WTC11 (cell line): ENCODE measurements around the gene DCAF10. TPM values are rescaled to one million over a fixed set of nuclear protein-coding genes. Genes with fewer than 3 reads are reported as not detected.

Experiments
- ATAC-seq: fragments of 200-7000 bp; cut with Tn5 transposase; 2 replicates; pipeline ENCODE4 v1.10.0; 2021; ENCODE audit warnings: mild to moderate bottlenecking, moderate library complexity
- CTCF ChIA-PET: fragments of 300-600 bp; sonication (Branson Sonifier 250); formaldehyde crosslinking; loops from one replicate; lab custom pipeline; 2021; ENCODE audit warnings: antibody characterized with exemption; lab: Charles Lee
- POLR2A ChIA-PET: fragments of 350-600 bp; sonication (Branson Sonifier 250); formaldehyde crosslinking; loops from one replicate; lab custom pipeline; 2021; ENCODE audit warnings: antibody characterized with exemption; lab: Charles Lee
- DNase-seq: peaks from one replicate; pipeline ENCODE4 v3.0.0; 2021; ENCODE audit warnings: low spot score
- H3K27ac Mint-ChIP-seq: 2 replicates; pipeline ENCODE4 v1.8.0; 2021; ENCODE audit warnings: mixed read lengths
- H3K27me3 Mint-ChIP-seq: 2 replicates; pipeline ENCODE4 v1.8.0; 2021; ENCODE audit warnings: low read depth, mild to moderate bottlenecking, moderate library complexity, mixed read lengths
- H3K36me3 Mint-ChIP-seq: 2 replicates; pipeline ENCODE4 v1.8.0; 2021; ENCODE audit warnings: mixed read lengths
- H3K4me1 Mint-ChIP-seq: 2 replicates; pipeline ENCODE4 v1.8.0; 2022; ENCODE audit warnings: mixed read lengths
- H3K4me3 Mint-ChIP-seq: 2 replicates; pipeline ENCODE4 v1.8.0; 2021; ENCODE audit warnings: mild to moderate bottlenecking, moderate library complexity, mixed read lengths
- H3K9me3 Mint-ChIP-seq: 2 replicates; pipeline ENCODE4 v1.8.0; 2021; ENCODE audit warnings: mixed read lengths
- AFF4 ChIP-seq: sonication (generic); formaldehyde crosslinking; IDR thresholded peaks from 2 replicates; pipeline ENCODE4 v1.8.1; 2023; ENCODE audit warnings: mild to moderate bottlenecking, missing genetic modification reagents, borderline replicate concordance
- AR ChIP-seq: fragments of 250-450 bp; sonication (Bioruptor Pico); IDR thresholded peaks from 2 replicates; pipeline ENCODE4 v1.9.0; 2021; ENCODE audit warnings: mild to moderate bottlenecking
- ATF1 ChIP-seq: sonication (generic); formaldehyde crosslinking; IDR thresholded peaks from 2 replicates; pipeline ENCODE4 v1.8.1; 2023; ENCODE audit warnings: mild to moderate bottlenecking, moderate library complexity, missing genetic modification reagents
- CREM ChIP-seq: sonication (generic); formaldehyde crosslinking; IDR thresholded peaks from 2 replicates; pipeline ENCODE4 v1.8.1; 2022; ENCODE audit warnings: mild to moderate bottlenecking, missing genetic modification reagents, moderate library complexity
- E2F4 ChIP-seq: sonication (generic); formaldehyde crosslinking; IDR thresholded peaks from 2 replicates; pipeline ENCODE4 v1.8.1; 2022; ENCODE audit warnings: low read depth, mild to moderate bottlenecking, moderate library complexity, missing genetic modification reagents, borderline replicate concordance
- ELF4 ChIP-seq: sonication (generic); formaldehyde crosslinking; IDR thresholded peaks from 2 replicates; pipeline ENCODE4 v1.8.1; 2022; ENCODE audit warnings: low read depth, mild to moderate bottlenecking, moderate library complexity, missing genetic modification reagents
- FOXK1 ChIP-seq: sonication (generic); formaldehyde crosslinking; IDR thresholded peaks from 2 replicates; pipeline ENCODE4 v1.8.0; 2022; ENCODE audit warnings: mild to moderate bottlenecking, moderate library complexity, missing genetic modification reagents
- NFYB ChIP-seq: sonication (generic); formaldehyde crosslinking; conservative IDR thresholded peaks from 2 replicates; pipeline ENCODE4 v1.8.0; 2022; ENCODE audit warnings: low read depth, missing genetic modification reagents
- NR1H2 ChIP-seq: sonication (generic); formaldehyde crosslinking; IDR thresholded peaks from 2 replicates; pipeline ENCODE4 v1.9.0; 2021; ENCODE audit warnings: mild to moderate bottlenecking, moderate library complexity, missing genetic modification reagents
- NR3C1 ChIP-seq: sonication (generic); formaldehyde crosslinking; conservative IDR thresholded peaks from 2 replicates; pipeline ENCODE4 v1.8.1; 2023; ENCODE audit warnings: low read depth, mild to moderate bottlenecking, missing genetic modification reagents
- PREB ChIP-seq: sonication (generic); formaldehyde crosslinking; IDR thresholded peaks from 2 replicates; pipeline ENCODE4 v1.8.1; 2022; ENCODE audit warnings: mild to moderate bottlenecking, missing genetic modification reagents, moderate library complexity, borderline replicate concordance
- RORB ChIP-seq: fragments of 250-450 bp; sonication (Bioruptor Pico); IDR thresholded peaks from 2 replicates; pipeline ENCODE4 v1.9.0; 2021; ENCODE audit warnings: mild to moderate bottlenecking
- SMAD4 ChIP-seq: sonication (generic); formaldehyde crosslinking; IDR thresholded peaks from 2 replicates; pipeline ENCODE4 v1.8.0; 2022; ENCODE audit warnings: mild to moderate bottlenecking, missing genetic modification reagents
- TEAD4 ChIP-seq: sonication (generic); formaldehyde crosslinking; IDR thresholded peaks from 2 replicates; pipeline ENCODE4 v1.8.0; 2022; ENCODE audit warnings: mild to moderate bottlenecking, missing genetic modification reagents
- ZNF232 ChIP-seq: sonication (generic); formaldehyde crosslinking; IDR thresholded peaks from 2 replicates; pipeline ENCODE4 v1.8.0; 2022; ENCODE audit warnings: mild to moderate bottlenecking, missing genetic modification reagents
- ZSCAN18 ChIP-seq: fragments of 250-450 bp; sonication (Bioruptor Pico); IDR thresholded peaks from 2 replicates; pipeline ENCODE4 v2.1.2; 2022; ENCODE audit warnings: mild to moderate bottlenecking, moderate library complexity
- total RNA-seq: library from RNA; stranded (reverse); gene quantifications from 3 replicates; pipeline ENCODE4 v1.2.3, GENCODE V29; 2021

Gene DCAF10
- total RNA-seq, 1 experiment from 2014 or later: 11.7 TPM

GRCh38 chr9:37859043-37859442 lies 58.4 kb downstream of the DCAF10 start (continued):
- TF ChIP-seq PREB (CRISPR knock-in tag) (no peak), ELF4 (CRISPR knock-in tag) (no peak), ZSCAN18 (no peak), NR3C1 (no peak)

GRCh38 chr9:37862530-37862929 lies 61.9 kb downstream of the DCAF10 start:
- CTCF ChIA-PET: no interaction called here

More at GRCh38 chr9:37862530-37862929, 61.9 kb downstream of the DCAF10 start:
- Mint-ChIP-seq H3K4me3 (no peak overlapping the region), H3K9me3 (no peaks in the 10 kb centered on the region), H3K27ac (no peak overlapping the region), H3K4me1 (no peaks in the 10 kb centered on the region), H3K36me3 (peaks cover 5% of the 10 kb centered on the region; the same call in 1 of the 2 replicates), H3K27me3 (no peaks in the 10 kb centered on the region)
- POLR2A ChIA-PET: no interaction called here
- no peak for TF ChIP-seq RORB (CRISPR knock-in tag)
- no peak for TF ChIP-seq ATF1 (CRISPR knock-in tag)
- no peak for TF ChIP-seq NR1H2 (CRISPR knock-in tag)
- TF ChIP-seq TEAD4 (CRISPR knock-in tag): no peak
- no peak for TF ChIP-seq CREM
- no peak for TF ChIP-seq AR (CRISPR knock-in tag)
- no peak for TF ChIP-seq SMAD4 (CRISPR knock-in tag)
- no peak for TF ChIP-seq ZNF232 (CRISPR knock-in tag)
- TF ChIP-seq FOXK1 (CRISPR knock-in tag): no peak
- no peak for TF ChIP-seq NFYB (CRISPR knock-in tag)
- no peak for TF ChIP-seq AFF4 (CRISPR knock-in tag)
- no peak for TF ChIP-seq E2F4 (CRISPR knock-in tag)
- ATAC-seq: no peak
- DNase-seq: no peak
